Measurements from ENCODE around the gene SPATA13.

GRCh38 chr13:24328145-24328544 is 167.6 kb downstream of the SPATA13 start:
- TF ChIP-seq POLR2AphosphoS5 (IDR thresholded peaks at IDR 0.05) (no peak), CTCF (IDR thresholded peaks at IDR 0.05 in 8 of 11, conservative IDR thresholded peaks at IDR 0.05 in 3 of 11) (no peak), POLR2A (IDR thresholded peaks at IDR 0.05) (no peak)
